Stimulated activated naive CD8-positive, alpha-beta T cell treated with anti-CD3 and anti-CD28 coated beads, Interleukin-15, amount 100 ng/mL, for 72 hours (primary cell): Measurements from ENCODE around the gene SH3RF3.

Experiments
- ATAC-seq: fragments of 150-1000 bp; cut with Tn5 transposase; 2 replicates; pipeline ENCODE4 v1.10.0; 2021; ENCODE audit warnings: mild to moderate bottlenecking, moderate library complexity
- DNase-seq, 2 donors: peaks; one replicate each; pipeline ENCODE4 v3.0.0; 2021 to 2022
- H3K27ac Mint-ChIP-seq, 2 donors: one replicate each; pipeline ENCODE4 v1.8.0; 2022; ENCODE audit warnings: mild to moderate bottlenecking in 2 of 2, mixed read lengths in 2 of 2, moderate library complexity in 2 of 2
- H3K27me3 Mint-ChIP-seq: one replicate; pipeline ENCODE4 v1.8.0; 2022; ENCODE audit warnings: mixed read lengths
- H3K4me1 Mint-ChIP-seq: one replicate; pipeline ENCODE4 v1.8.0; 2022; ENCODE audit warnings: mild to moderate bottlenecking, mixed read lengths
- H3K4me3 Mint-ChIP-seq, 2 donors: one replicate each; pipeline ENCODE4 v1.8.0; 2022; ENCODE audit warnings: mild to moderate bottlenecking in 2 of 2, mixed read lengths in 2 of 2, moderate library complexity in 1 of 2
- H3K9me3 Mint-ChIP-seq, 2 donors: one replicate each; pipeline ENCODE4 v1.8.0; 2022; ENCODE audit warnings: mixed read lengths in 2 of 2

The SH3RF3 gene

DNA sequence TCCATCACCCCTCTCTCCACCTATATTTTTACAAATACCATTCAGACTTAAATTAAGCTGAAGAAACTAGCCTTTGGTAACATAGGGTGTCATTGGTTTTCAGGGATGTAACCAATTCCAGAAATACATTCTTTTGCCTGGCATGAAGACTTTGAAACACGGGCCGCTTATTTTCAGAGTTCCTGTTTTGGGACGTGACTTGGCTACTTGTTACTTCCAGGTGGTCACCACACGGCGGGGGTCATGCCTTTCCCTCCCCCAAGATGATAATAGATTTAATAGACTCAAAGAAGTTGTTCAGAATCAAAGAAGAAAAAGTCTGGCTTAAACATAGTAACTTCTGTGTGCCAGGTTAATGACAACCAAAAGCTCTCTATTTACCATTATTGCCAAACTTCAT is 374.2 kb downstream of the SH3RF3 start:
- no peaks in the 10 kb centered on the region for H3K9me3 Mint-ChIP-seq
- H3K27ac Mint-ChIP-seq = no peak overlapping the region
- ATAC-seq (no peak), DNase-seq (no peak)
- no peaks in the 10 kb centered on the region for H3K4me1 Mint-ChIP-seq
- H3K4me3 Mint-ChIP-seq = no peak overlapping the region
- peaks cover 5% of the 10 kb centered on the region for H3K27me3 Mint-ChIP-seq

DNA sequence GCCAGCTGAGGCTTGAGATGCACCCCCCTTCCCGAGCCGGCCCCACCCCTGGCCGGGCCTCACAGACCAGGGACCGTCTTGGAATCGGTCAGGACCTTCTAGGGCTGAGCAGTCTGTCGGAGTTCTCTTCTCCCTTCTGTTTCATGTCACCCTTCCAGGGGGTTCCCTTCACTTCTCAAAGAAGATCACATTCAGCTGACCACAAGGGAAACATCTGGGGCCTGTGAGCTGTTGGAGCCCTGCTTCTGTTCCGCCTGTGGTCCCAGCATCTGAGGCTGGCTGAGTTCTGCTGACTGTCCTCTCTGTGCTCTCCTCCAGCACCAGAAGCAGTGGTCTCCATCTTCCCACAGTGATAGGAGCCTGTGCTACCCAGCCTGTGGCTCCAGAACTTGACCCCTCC is 378.2 kb downstream of the SH3RF3 start:
- no peaks in the 10 kb centered on the region for H3K9me3 Mint-ChIP-seq
- H3K27ac Mint-ChIP-seq = peak overlapping the region in 1 of 2 donors; percentile 71
- no peak overlapping the region for H3K4me3 Mint-ChIP-seq
- peaks cover 9% of the 10 kb centered on the region for H3K27me3 Mint-ChIP-seq
- peaks cover 6% of the 10 kb centered on the region for H3K4me1 Mint-ChIP-seq
- ATAC-seq (no peak), DNase-seq (no peak)

DNA sequence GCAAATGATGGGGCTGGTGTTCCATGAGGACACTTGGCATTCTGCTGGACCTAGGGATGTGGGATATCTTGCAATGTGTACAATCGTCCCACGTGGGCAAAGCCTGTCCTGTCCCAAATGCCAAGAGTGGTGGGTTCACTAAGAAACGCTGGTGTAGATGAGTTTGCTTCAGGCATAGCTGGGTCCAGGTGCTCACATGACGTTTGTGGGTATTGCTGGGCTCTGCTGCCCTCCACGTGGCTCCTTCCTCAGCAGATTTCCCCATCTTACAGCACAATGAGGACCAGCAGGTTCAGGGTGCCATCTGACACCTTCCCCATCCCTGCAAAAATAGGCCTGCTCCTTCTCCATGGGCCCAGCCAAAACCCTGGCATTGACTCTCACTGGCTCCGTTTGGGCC is 378.8 kb downstream of the SH3RF3 start:
- Mint-ChIP-seq H3K27me3 (peaks cover 9% of the 10 kb centered on the region), H3K4me3 (no peak overlapping the region), H3K4me1 (peaks cover 6% of the 10 kb centered on the region), H3K27ac (no peak overlapping the region), H3K9me3 (no peaks in the 10 kb centered on the region)
- ATAC-seq (no peak), DNase-seq (no peak)

DNA sequence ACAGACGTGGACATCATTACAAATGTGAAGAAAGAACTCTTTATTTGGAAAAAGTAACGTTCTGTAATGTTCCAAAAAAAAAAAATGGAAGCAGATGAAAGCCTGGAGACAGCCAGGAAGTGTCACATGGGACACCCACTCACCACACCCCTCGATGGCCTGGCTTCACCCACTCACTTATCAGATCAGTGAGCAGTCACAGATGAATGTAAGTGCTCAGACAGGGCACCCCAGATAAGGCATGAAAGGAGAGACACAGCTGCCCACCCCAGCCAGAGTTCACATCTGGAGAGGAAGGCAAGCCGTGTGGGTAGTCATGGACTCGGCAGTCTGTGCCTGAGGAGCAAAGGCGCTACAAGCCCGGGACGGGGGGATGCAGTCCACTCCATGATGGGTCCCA is 379.6 kb downstream of the SH3RF3 start:
- ATAC-seq = no peak
- Mint-ChIP-seq H3K4me1 (peaks cover 7% of the 10 kb centered on the region), H3K27ac (peak overlapping the region in 1 of 2 donors; percentile 35), H3K27me3 (peaks cover 9% of the 10 kb centered on the region), H3K9me3 (no peaks in the 10 kb centered on the region), H3K4me3 (no peak overlapping the region)
- no peak for DNase-seq

DNA sequence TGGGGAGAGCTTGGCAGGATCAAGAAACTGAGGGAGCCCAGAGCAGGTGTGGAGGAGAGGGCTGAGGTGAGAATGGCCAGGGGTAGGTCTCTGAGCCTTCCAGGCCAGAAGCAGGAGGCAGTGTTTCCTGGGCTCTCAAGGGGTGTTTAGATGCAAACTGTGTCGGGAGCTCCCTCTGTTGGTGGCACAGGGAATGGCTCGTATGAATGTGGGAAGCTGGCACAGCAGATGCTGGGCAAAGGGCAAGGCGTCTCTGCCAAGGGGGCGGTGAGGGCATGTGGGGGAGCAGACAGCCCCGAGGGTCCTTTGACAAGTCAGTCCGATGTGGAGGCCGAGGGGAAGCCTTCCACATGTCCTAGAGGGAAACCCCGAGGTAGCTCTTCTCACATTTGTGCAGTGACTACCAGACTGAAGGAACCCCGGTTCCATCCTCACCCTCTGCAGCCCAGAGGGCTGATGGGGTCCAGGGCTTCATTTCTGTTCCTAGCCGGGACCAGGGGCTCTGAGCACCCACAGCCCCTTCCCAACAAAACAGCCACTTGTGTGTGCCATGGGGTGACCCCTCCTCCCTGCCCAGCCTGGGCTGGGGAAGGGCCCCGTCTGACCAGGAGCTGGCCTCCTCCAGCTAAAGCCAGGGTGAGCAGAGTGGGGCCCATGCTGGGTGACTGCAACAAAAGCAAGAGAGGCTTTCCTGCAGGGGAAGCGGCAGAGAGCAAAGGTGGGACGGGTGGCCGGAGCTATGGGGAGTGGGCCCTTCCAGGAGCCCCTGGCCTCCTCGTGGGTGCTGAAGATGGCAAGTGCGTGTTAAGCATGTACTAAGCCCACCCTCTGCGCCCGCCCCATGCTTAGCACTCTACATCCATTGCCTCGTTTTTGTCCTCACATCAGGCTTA is 381.4 kb downstream of the SH3RF3 start:
- Mint-ChIP-seq H3K4me1 (peaks cover 12% of the 10 kb centered on the region), H3K4me3 (no peak overlapping the region)
- ATAC-seq = peak; percentile 14

DNA sequence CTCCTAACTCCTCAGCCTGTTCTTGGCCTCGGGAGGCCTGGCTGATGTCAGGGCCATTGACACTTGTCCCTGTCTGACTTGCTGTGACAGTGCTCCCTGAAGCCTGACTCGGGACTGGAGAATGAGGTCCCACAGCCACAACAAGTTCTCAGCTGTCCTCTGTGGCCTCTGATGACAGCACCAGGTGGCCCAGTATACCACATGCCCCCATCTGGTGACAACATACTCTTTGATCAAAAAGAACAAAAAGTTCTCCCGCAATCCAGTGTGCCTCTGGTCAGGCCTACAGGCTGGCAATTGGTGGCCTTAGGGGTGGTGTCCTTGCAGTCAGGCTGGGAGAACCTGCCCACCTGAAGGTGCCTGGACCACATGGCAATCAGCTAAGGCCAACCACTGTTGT is 382.2 kb downstream of the SH3RF3 start:
- peaks cover 12% of the 10 kb centered on the region for H3K4me1 Mint-ChIP-seq
- DNase-seq = peak in 1 of 2 donors; percentile 4
- no peaks in the 10 kb centered on the region for H3K9me3 Mint-ChIP-seq
- no peak for ATAC-seq
- no peak overlapping the region for H3K4me3 Mint-ChIP-seq
- no peak overlapping the region for H3K27ac Mint-ChIP-seq
- H3K27me3 Mint-ChIP-seq = peaks cover 9% of the 10 kb centered on the region

More for the DNA sequence above, 381.4 kb downstream of the SH3RF3 start:
- no peak overlapping the region for H3K27ac Mint-ChIP-seq
- peaks cover 9% of the 10 kb centered on the region for H3K27me3 Mint-ChIP-seq
- DNase-seq = peak; percentile 72 to 77
- H3K9me3 Mint-ChIP-seq = no peaks in the 10 kb centered on the region

DNA sequence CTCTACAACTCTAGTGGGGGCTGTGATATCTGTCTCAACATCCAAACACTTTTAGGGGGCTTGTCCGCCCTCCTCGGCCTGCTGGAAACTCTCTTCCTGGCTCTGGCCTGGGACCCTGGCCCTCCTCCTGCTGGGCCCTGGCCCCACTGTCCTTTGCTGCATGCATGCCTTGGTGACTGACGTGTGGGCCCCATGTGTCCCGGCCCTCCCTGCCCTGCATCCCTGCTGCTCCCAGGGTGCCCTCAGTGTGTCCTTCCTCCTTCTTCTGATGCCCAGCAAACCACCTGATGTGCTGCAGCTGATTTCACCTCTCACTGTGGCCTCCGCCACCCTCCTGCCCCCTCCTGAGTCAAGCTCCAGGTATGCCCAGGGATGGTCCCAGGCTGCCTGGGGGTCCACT is 383.1 kb downstream of the SH3RF3 start:
- no peak for ATAC-seq
- no peak for DNase-seq
- Mint-ChIP-seq H3K4me1 (peaks cover 12% of the 10 kb centered on the region), H3K27ac (no peak overlapping the region), H3K9me3 (no peaks in the 10 kb centered on the region), H3K27me3 (peaks cover 9% of the 10 kb centered on the region), H3K4me3 (no peak overlapping the region)

DNA sequence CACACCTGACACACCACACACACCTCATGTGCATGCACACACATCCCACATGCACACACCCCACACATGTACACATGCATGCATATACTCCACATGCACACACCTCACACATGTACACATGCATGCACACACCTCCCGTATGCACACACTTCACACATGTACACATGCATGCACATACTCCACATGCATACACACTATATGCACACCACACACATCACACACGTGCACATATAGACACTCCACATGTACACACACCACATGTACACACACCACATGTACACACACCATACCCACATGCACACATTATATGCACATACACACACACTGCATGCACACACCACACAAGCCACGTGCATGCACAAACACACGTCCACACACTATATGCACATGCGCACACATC is 384.2 kb downstream of the SH3RF3 start:
- no peaks in the 10 kb centered on the region for H3K9me3 Mint-ChIP-seq
- DNase-seq (no peak), ATAC-seq (no peak)
- peaks cover 4% of the 10 kb centered on the region for H3K27me3 Mint-ChIP-seq
- H3K4me1 Mint-ChIP-seq = peaks cover 12% of the 10 kb centered on the region
- no peak overlapping the region for H3K27ac Mint-ChIP-seq
- no peak overlapping the region for H3K4me3 Mint-ChIP-seq

DNA sequence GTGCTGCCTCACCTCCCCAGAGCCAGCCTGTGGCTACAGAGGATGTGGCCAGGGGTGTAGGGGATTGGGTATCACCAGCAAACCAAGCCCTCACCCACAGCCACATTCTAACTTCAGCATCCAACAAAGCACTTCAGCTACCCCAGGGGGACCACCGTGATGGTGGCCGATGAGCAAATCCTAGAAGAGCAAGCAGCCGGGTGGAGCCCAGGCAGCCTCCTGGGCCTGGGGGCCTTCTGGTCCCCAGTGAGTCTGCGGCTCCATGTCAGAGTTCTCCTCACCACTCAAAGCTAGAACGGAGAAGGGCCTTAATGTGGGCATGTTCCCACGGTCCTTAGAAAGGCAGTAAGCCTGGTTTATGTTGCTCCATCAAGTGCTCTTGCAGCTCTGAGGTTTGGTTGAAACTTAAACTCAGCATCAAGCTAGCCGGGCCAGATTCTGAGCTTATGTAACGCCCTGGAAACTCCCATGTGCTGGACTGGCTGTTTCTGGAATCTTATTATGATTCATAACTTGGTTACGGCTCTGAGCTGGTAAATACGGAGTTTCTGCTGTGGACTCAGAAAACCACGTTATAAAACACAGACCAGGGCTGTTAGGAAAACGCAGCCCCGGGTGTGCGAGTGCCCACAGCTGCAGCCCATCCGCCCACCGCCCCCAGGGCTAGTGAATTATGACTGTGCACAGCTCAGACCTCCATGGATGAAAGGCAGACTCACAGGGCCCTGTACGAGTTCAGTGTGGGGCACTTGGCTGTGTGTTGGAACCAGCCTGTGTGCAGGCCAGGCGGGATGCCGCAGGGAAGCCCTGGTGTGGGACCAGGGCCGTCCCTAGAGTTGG is 385.0 kb downstream of the SH3RF3 start:
- ATAC-seq = peak; percentile 83
- H3K9me3 Mint-ChIP-seq = no peaks in the 10 kb centered on the region
- no peak overlapping the region for H3K4me3 Mint-ChIP-seq
- H3K27me3 Mint-ChIP-seq = no peaks in the 10 kb centered on the region
- H3K4me1 Mint-ChIP-seq = peaks cover 12% of the 10 kb centered on the region
- peak; percentile 7 to 78 for DNase-seq
- no peak overlapping the region for H3K27ac Mint-ChIP-seq

DNA sequence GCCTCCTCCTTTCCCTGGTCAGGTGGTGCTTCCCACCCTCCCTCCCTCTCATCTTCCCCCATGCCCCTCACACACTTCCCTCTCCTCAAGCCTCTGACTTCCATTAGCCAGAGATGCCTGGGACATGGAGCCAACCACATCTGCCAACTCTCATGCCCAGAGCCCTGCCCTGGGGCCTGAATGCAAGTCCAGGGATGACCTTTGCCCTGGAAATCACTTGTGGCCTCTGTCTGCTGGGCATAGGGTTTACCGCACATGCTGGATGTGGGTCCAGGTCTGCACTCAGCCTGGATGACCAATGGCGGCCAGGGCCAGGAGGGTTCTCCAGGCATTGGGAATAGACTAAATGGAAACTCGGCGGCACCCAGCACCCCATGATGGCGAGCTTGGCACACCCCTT is 385.9 kb downstream of the SH3RF3 start:
- H3K27ac Mint-ChIP-seq = peak overlapping the region in 1 of 2 donors; percentile 61

DNA sequence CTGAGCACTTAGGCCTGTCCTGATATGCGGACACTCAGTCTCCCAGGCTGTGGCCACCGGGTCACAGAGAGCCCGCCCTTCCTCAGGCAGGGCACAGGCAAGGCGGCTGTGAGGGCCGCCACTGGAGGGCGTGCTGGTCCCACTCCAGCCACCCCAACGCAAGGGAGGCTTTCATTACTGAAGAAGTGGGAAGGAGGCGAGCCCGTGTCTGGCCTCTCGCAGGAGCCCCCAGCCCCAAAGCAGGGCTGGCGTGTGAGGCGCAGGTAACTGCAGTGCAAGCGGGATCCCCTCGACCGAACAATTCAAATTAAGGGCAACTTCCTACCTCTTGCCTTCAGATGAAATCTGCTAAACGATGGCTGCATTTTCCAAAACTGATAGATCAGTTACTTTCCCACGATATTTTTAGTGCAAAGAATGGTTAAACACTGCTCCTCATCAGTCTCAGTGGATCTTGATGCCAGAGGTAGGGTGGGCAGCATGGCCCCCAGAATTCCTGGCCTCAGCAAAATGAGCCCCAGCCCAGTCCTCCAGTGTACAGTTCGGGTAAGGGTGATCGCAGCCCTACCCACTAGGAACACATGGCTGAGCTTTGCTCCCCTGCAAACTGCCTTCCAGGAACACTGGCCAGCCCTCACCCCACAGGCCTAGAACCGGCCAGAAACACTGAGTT is 387.6 kb downstream of the SH3RF3 start:
- no peak for ATAC-seq
- no peak overlapping the region for H3K4me3 Mint-ChIP-seq

More for the DNA sequence above, 385.9 kb downstream of the SH3RF3 start:
- Mint-ChIP-seq H3K4me1 (peaks cover 9% of the 10 kb centered on the region), H3K4me3 (no peak overlapping the region), H3K27me3 (no peaks in the 10 kb centered on the region), H3K9me3 (no peaks in the 10 kb centered on the region)
- no peak for DNase-seq
- ATAC-seq = no peak

DNA sequence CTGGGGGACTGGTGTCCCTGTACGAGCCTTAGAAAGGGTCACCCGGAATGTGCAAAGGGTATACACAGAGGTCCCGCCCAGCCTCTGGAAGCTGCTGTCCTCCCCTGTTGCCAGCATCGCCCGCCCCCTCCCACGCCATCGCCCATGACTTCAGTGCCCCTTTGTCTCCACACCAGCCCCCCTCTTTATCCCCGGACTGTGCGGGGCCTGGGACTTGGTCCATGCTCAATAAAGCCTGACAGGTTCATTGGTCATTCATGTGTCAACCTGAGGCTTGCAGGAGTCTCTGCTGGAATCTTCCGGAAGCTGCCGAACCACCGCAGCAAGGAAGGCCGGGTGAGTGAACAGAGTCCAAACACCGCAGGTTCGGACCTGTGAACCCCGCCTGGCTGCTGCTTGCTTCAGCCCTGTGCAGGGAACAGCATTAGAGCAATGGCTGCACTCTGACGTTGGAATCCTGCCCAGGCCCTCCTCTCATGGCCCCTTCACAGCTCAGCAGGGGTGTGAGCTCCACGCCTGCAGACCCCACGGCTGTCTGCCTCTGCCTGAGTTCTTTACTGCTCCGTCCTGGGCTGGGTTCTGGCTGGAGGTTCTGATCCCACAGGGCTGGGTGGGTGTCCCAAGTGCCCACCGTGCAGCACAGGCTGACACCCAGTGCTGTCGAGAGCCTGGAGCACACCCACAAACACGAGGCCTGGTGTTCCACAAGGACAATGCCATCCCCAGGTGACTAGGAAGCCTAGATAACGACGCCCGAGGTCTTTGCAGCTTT is 388.3 kb downstream of the SH3RF3 start:
- Mint-ChIP-seq H3K9me3 (no peaks in the 10 kb centered on the region), H3K4me1 (peaks cover 6% of the 10 kb centered on the region), H3K4me3 (no peak overlapping the region), H3K27me3 (no peaks in the 10 kb centered on the region), H3K27ac (peak overlapping the region in 1 of 2 donors; percentile 87)
- no peak for ATAC-seq
- no peak for DNase-seq

More for the DNA sequence above, 387.6 kb downstream of the SH3RF3 start:
- no peaks in the 10 kb centered on the region for H3K27me3 Mint-ChIP-seq
- H3K27ac Mint-ChIP-seq = no peak overlapping the region
- H3K4me1 Mint-ChIP-seq = peaks cover 6% of the 10 kb centered on the region
- no peaks in the 10 kb centered on the region for H3K9me3 Mint-ChIP-seq
- DNase-seq = peak in 1 of 2 donors; percentile 12

DNA sequence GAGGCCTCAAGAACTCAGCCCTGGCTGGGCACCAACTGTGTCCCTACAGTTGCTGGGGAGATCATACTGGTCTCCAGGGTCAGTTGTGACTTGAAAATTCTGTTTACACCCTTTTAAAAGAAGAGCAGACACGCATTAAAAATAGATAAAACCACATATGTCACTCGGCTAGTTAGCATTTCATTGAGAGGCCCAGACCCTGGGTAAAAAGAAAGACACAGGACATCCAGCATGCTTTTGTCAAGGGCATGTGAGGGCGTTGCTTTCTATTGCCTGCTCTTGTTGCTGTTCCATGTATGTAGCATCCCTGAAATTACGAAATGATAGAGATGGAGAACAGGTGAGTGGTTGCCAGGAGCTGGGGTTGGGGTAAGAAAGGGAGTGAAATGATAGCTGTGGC is 390.5 kb downstream of the SH3RF3 start:
- DNase-seq = no peak
- Mint-ChIP-seq H3K4me3 (no peak overlapping the region), H3K9me3 (no peaks in the 10 kb centered on the region)

DNA sequence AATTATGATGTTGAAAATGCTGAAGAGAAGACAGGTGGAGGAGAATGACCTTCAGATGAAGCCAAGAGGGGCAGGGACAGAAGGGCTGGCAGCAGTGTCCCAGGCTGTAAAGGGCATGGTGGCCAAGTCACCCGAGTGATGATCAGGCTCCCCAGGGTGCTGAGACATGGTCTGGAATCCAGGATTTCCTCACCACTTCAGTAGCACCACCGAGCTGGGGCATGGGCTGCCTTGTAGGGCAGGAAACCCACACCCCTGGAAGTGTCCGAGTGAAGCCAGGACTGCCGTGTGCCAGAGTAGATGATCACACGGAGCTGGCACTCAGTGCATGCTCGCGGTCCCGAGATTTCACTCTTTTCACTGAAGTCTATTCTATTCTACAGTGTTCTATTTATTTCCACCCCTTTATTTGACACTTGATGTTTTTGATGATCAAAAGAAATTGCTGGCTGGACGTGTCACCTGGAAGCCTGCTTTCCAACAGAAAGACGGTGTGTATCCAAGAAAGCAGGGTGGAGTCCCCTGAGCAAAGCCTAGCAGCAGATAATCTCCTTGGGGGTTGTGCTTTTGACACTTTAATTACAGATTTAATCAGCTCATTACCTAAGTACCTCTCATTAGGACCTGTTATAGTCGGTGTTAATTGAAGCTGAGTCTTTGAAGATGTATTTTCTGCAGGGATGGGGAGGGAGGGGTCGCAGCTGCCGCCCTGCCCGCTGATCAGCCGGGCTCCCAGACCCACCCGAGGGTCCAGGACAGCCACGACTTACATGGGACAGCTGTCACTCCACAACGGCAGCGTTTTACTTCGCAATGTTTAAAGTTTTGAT is 392.4 kb downstream of the SH3RF3 start:
- Mint-ChIP-seq H3K4me3 (no peak overlapping the region), H3K4me1 (no peaks in the 10 kb centered on the region), H3K9me3 (no peaks in the 10 kb centered on the region), H3K27ac (no peak overlapping the region), H3K27me3 (peaks cover 1% of the 10 kb centered on the region)
- ATAC-seq = no peak
- no peak for DNase-seq

More for the DNA sequence above, 390.5 kb downstream of the SH3RF3 start:
- ATAC-seq = no peak
- H3K4me1 Mint-ChIP-seq = no peaks in the 10 kb centered on the region
- H3K27me3 Mint-ChIP-seq = no peaks in the 10 kb centered on the region
- H3K27ac Mint-ChIP-seq = no peak overlapping the region
